ENCODE measurements around the gene AIRE.
A peak's percentile ranks its signal among the peaks of the same experiment; 100 is the strongest.

Gene AIRE

DNA sequence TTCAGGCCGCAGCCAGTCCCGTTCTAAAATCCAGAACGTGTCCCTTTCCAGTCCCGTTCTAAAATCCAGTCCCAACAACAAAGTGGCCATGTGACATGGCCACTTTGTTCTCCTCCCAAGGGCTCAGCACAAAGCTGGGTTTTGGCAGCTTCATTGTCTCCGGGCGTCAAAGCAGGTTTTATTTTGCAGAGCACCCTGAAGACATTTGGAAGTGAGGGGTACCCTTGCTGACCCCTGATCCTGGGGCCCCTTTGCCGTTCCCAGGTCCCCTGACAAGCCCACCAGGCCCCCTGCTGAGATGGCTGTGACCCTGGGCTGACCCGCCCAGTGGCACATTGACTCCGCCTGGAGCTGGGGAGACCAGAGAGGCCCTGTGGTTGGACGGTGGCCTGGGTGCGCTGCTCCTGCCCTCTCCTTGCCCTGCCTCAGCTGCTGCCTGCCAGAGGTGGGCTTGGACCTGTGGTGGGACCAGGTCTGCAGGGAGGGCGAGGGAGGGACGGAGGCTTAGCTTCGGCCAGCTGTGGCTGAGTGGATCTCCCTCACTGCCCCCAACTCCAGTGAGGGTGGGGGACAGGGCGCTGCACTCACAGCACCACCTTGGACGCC, 18.4 kb downstream of the AIRE start:
- H3K27ac ChIP-seq: peak overlapping the region in 1 of 2 donors; percentile 37
- TF ChIP-seq, protein P1, sequence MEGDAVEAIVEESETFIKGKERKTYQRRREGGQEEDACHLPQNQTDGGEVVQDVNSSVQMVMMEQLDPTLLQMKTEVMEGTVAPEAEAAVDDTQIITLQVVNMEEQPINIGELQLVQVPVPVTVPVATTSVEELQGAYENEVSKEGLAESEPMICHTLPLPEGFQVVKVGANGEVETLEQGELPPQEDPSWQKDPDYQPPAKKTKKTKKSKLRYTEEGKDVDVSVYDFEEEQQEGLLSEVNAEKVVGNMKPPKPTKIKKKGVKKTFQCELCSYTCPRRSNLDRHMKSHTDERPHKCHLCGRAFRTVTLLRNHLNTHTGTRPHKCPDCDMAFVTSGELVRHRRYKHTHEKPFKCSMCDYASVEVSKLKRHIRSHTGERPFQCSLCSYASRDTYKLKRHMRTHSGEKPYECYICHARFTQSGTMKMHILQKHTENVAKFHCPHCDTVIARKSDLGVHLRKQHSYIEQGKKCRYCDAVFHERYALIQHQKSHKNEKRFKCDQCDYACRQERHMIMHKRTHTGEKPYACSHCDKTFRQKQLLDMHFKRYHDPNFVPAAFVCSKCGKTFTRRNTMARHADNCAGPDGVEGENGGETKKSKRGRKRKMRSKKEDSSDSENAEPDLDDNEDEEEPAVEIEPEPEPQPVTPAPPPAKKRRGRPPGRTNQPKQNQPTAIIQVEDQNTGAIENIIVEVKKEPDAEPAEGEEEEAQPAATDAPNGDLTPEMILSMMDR (IDR thresholded peaks at IDR 0.05): no peak
- H3K4me3 ChIP-seq: no peak overlapping the region
- no peak for DNase-seq (ENCODE audit: low spot score)

DNA sequence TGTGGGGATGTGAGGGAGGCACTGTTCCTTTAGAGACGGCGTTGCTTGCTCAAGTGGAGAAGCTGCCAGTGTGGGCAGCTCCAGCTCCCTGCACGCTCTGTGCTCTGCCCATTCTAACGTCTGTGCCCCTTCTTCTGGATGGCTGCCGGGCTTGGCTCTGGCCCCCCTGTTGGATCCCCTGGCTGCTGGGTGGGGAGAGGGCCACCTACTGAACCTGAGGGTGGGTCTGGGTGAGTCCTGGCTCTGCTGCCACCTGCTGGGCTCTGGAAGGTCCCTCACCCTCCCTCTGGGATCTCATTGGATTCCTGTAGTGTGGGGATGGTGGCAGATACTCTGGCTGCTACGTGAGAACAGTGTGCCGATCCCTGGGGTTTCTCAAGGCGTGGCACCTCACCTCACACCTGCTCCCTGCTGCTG, 19.2 kb downstream of the AIRE start:
- TF ChIP-seq, protein P1 (IDR thresholded peaks at IDR 0.05): peak; percentile 23
- no peak for DNase-seq (ENCODE audit: low spot score)
- H3K27ac ChIP-seq: peak overlapping the region in 1 of 2 donors; percentile 28
- no peak overlapping the region for H3K4me3 ChIP-seq

DNA sequence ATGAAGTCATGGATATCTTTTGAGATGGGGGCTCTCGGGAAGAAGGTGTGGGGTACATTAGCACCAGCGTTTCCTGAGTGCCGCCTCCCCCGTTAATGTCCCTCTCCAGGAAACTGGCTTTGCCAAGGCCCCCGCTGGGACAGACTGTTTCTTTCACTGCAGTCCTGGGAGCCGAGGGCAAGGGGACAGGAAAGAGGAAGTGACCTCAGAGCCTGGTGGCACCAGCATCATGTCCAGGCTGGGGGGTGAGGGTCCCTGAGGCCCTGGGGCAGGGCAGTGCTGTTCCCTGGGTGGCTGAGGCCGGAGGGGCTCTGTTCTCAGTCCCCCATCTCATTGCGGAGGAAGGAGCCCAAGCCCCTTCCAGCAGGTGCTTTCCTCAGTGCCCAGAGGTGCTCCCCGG, 20.0 kb downstream of the AIRE start:
- Histone ChIP-seq H3K27ac (peak overlapping the region in 1 of 2 donors; percentile 45), H3K4me3 (no peak overlapping the region)
- TF ChIP-seq, protein P1 (IDR thresholded peaks at IDR 0.05): no peak
- no peak for DNase-seq (ENCODE audit: low spot score)

DNA sequence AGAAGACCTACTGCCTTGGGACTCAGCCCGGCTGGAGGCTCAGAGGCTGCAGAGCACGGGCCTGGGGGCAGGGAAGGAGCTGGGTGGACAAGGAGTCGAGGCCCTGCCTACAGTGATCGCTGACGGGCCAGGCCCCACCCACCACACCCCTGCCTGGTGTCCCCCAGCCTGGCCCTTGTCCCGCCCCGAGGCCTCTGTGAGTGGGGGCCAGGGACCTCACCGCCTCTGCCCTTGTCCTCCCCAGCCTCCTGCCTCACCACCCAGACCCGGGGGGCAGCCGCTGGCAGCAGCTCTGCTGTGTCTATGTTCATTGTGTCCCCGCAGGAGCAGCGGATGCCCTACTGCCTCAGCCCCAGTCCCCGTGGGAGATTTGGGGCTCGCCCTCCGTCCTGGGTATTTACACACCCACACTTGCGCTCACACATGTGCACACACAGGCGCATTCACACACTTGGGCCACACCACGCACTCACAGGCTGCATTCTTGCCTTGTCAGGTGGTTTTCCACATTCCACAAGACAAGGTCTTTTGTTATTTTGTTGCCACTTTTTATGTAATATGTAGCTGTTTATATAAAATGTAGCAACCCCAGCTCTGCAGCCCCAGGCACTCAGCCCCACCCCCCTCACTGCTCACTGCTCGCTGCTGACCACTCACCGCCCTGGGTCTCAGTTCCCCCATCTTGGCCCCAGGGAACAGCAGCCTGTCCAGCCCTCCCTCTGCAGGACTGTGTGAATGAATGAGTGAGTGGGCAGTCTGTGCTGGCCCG, 21.4 kb downstream of the AIRE start:
- TF ChIP-seq, protein P1 (IDR thresholded peaks at IDR 0.05): no peak
- Histone ChIP-seq H3K4me3 (no peak overlapping the region), H3K27ac (peak overlapping the region in 1 of 2 donors; percentile 45)
- DNase-seq (ENCODE audit: low spot score): no peak

DNA sequence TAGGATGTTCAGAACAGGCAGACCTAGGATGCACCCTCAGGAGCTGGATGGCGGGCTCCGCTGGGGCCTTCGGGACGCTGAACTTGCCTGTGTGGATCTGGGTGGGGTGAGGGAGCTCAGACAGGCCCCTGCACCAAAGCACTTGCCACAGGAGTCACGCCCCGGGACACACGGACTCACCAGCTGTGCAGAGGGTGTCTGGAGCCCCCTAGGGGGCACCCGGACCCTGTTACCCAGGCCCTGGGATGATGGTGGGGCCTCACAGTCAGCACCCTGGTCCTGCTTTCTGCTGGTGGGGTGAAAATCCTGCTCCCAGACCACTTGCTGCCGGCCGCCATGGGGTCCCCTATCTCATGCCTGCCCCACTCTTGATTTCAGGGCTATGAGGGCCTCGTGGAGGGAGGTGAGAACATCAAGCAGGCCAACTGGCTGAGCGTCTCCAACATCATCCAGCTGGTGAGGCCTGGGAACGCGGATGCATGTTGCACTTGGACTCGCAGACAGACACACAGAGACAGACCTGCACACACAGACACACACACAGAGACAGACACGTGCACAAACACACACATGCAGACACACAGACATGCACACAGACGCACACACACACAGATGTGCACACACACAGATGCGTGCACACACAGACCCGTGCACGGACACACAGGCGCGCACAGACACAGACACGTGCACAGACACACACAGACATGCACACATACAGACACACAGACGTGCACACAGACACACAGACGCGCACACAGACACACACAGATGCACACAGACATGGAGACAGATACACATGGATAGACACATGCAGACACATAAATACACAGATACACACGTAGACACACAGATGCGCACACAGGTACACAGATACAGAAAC, 25.2 kb downstream of the AIRE start:
- H3K27ac ChIP-seq: no peak overlapping the region
- TF ChIP-seq, protein P1 (IDR thresholded peaks at IDR 0.05): no peak
- no peak overlapping the region for H3K4me3 ChIP-seq
- no peak for DNase-seq (ENCODE audit: low spot score)

DNA sequence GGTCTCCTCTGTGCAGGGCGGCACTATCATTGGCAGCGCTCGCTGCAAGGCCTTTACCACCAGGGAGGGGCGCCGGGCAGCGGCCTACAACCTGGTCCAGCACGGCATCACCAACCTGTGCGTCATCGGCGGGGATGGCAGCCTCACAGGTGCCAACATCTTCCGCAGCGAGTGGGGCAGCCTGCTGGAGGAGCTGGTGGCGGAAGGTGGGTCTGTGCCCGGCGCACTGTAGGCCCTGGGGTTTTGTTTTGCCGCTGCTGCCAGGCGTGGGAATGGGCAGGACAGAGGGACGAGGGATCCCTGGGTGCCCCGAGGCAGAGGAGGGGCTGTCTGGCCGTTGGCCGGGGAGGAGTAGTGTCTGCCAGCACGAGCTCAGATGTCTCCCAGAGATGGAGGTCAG, 26.4 kb downstream of the AIRE start:
- TF ChIP-seq, protein P1 (IDR thresholded peaks at IDR 0.05): no peak
- H3K27ac ChIP-seq: no peak overlapping the region

More for the DNA sequence above, 26.4 kb downstream of the AIRE start:
- no peak for DNase-seq (ENCODE audit: low spot score)
- H3K4me3 ChIP-seq: no peak overlapping the region

All from coronary artery (tissue), 2 donors.